T-helper 2 cell treated with Interferon-gamma antibody and Interleukin-4, amounts not matched to agents 5 μg/mL and 100 μg/mL, for 36 hours (primary cell): Measurements from ENCODE around the gene ITPR3.
"Not testable (repeated sequence)": the region's sequence is repeated elsewhere in the genome, so short reads cannot be mapped to it uniquely, and the experiment has no call there.

Experiments used
- DNase-seq: peaks from one replicate; pipeline ENCODE4 v3.0.0; 2021; ENCODE audit warnings: low spot score
- H3K27ac Mint-ChIP-seq: one replicate; pipeline ENCODE4 v1.8.0; 2021; ENCODE audit warnings: mild to moderate bottlenecking, mixed read lengths
- H3K27me3 Mint-ChIP-seq: one replicate; pipeline ENCODE4 v1.8.0; 2021; ENCODE audit warnings: low read depth, mixed read lengths
- H3K36me3 Mint-ChIP-seq: one replicate; pipeline ENCODE4 v1.8.0; 2021; ENCODE audit warnings: low read depth, mixed read lengths
- H3K4me1 Mint-ChIP-seq: one replicate; pipeline ENCODE4 v1.8.0; 2021; ENCODE audit warnings: low read depth, mixed read lengths
- H3K4me3 Mint-ChIP-seq: one replicate; pipeline ENCODE4 v1.8.0; 2022; ENCODE audit warnings: mild to moderate bottlenecking, moderate library complexity, mixed read lengths
- H3K9me3 Mint-ChIP-seq: one replicate; pipeline ENCODE4 v1.8.0; 2021; ENCODE audit warnings: mixed read lengths

The ITPR3 gene

GRCh38 chr6:33613795-33614168 is 7.3 kb upstream of the ITPR3 start:
- no peak for DNase-seq
- Mint-ChIP-seq H3K36me3 (no peaks in the 10 kb centered on the region), H3K9me3 (no peaks in the 10 kb centered on the region), H3K27ac (no peak overlapping the region), H3K4me3 (no peak overlapping the region), H3K4me1 (peaks cover 8% of the 10 kb centered on the region), H3K27me3 (no peaks in the 10 kb centered on the region)

- Mint-ChIP-seq H3K36me3 (no peaks in the 10 kb centered on the region), H3K4me1 (peaks cover 23% of the 10 kb centered on the region), H3K9me3 (no peaks in the 10 kb centered on the region), H3K27ac (no peak overlapping the region), H3K27me3 (no peaks in the 10 kb centered on the region), H3K4me3 (no peak overlapping the region)
- DNase-seq, result no peak
These were observed 5.0 kb upstream of the ITPR3 start for GRCh38 chr6:33616113-33616512.

GRCh38 chr6:33616913-33617312 is 4.2 kb upstream of the ITPR3 start:
- no peaks in the 10 kb centered on the region for H3K36me3 Mint-ChIP-seq
- H3K27ac Mint-ChIP-seq, result no peak overlapping the region
- no peaks in the 10 kb centered on the region for H3K9me3 Mint-ChIP-seq
- no peaks in the 10 kb centered on the region for H3K27me3 Mint-ChIP-seq
- peaks cover 23% of the 10 kb centered on the region for H3K4me1 Mint-ChIP-seq
- no peak for DNase-seq
- H3K4me3 Mint-ChIP-seq, result no peak overlapping the region

- Mint-ChIP-seq H3K27me3 (no peaks in the 10 kb centered on the region), H3K36me3 (peaks cover 12% of the 10 kb centered on the region), H3K9me3 (no peaks in the 10 kb centered on the region), H3K4me3 (peak overlapping the region; percentile 97), H3K4me1 (peaks cover 43% of the 10 kb centered on the region), H3K27ac (peak overlapping the region; percentile 94)
- no peak for DNase-seq
These were observed 1.8 kb upstream of the ITPR3 start for GRCh38 chr6:33619166-33619840.

GRCh38 chr6:33620158-33620855 is 815 bp upstream of the ITPR3 start:
- peak overlapping the region; percentile 97 for H3K4me3 Mint-ChIP-seq
- H3K4me1 Mint-ChIP-seq, result peaks cover 48% of the 10 kb centered on the region
- H3K27ac Mint-ChIP-seq, result peak overlapping the region; percentile 94
- peaks cover 18% of the 10 kb centered on the region for H3K36me3 Mint-ChIP-seq
- peak; percentile 19 for DNase-seq
- no peaks in the 10 kb centered on the region for H3K27me3 Mint-ChIP-seq
- no peaks in the 10 kb centered on the region for H3K9me3 Mint-ChIP-seq

GRCh38 chr6:33621711-33622388 is 728 bp downstream of the ITPR3 start:
- H3K4me3 Mint-ChIP-seq, result peak overlapping the region; percentile 89
- peak; percentile 46 for DNase-seq
- H3K36me3 Mint-ChIP-seq, result peaks cover 18% of the 10 kb centered on the region
- no peaks in the 10 kb centered on the region for H3K27me3 Mint-ChIP-seq
- peak overlapping the region; percentile 82 for H3K27ac Mint-ChIP-seq
- peaks cover 49% of the 10 kb centered on the region for H3K4me1 Mint-ChIP-seq
- no peaks in the 10 kb centered on the region for H3K9me3 Mint-ChIP-seq

GRCh38 chr6:33622456-33623431 is 1.6 kb downstream of the ITPR3 start:
- Mint-ChIP-seq H3K36me3 (peaks cover 18% of the 10 kb centered on the region), H3K9me3 (no peaks in the 10 kb centered on the region), H3K4me3 (peak overlapping the region; percentile 89), H3K4me1 (peaks cover 47% of the 10 kb centered on the region), H3K27ac (peak overlapping the region; percentile 82), H3K27me3 (no peaks in the 10 kb centered on the region)
- no peak for DNase-seq

- Mint-ChIP-seq H3K27me3 (no peaks in the 10 kb centered on the region), H3K9me3 (no peaks in the 10 kb centered on the region), H3K4me3 (peak overlapping the region; percentile 89), H3K27ac (peak overlapping the region; percentile 63), H3K4me1 (peaks cover 52% of the 10 kb centered on the region), H3K36me3 (peaks cover 18% of the 10 kb centered on the region)
- no peak for DNase-seq
These were observed 2.8 kb downstream of the ITPR3 start for GRCh38 chr6:33623895-33624381.

GRCh38 chr6:33624856-33625255 is 3.7 kb downstream of the ITPR3 start:
- Mint-ChIP-seq H3K27me3 (no peaks in the 10 kb centered on the region), H3K27ac (no peak overlapping the region)

GRCh38 chr6:33627876-33628275 is 6.8 kb downstream of the ITPR3 start:
- Mint-ChIP-seq H3K9me3 (no peaks in the 10 kb centered on the region), H3K27me3 (no peaks in the 10 kb centered on the region), H3K4me3 (no peak overlapping the region), H3K27ac (no peak overlapping the region), H3K36me3 (peaks cover 28% of the 10 kb centered on the region), H3K4me1 (peaks cover 46% of the 10 kb centered on the region)
- DNase-seq, result no peak

More at GRCh38 chr6:33624856-33625255, 3.7 kb downstream of the ITPR3 start:
- no peaks in the 10 kb centered on the region for H3K9me3 Mint-ChIP-seq
- H3K4me1 Mint-ChIP-seq, result peaks cover 45% of the 10 kb centered on the region
- no peak for DNase-seq
- no peak overlapping the region for H3K4me3 Mint-ChIP-seq
- peaks cover 18% of the 10 kb centered on the region for H3K36me3 Mint-ChIP-seq

GRCh38 chr6:33628401-33628964 is 7.4 kb downstream of the ITPR3 start:
- no peak for DNase-seq
- no peaks in the 10 kb centered on the region for H3K27me3 Mint-ChIP-seq
- H3K36me3 Mint-ChIP-seq, result peaks cover 24% of the 10 kb centered on the region
- no peaks in the 10 kb centered on the region for H3K9me3 Mint-ChIP-seq
- no peak overlapping the region for H3K4me3 Mint-ChIP-seq
- H3K27ac Mint-ChIP-seq, result peak overlapping the region; percentile 9
- peaks cover 45% of the 10 kb centered on the region for H3K4me1 Mint-ChIP-seq

- H3K4me3 Mint-ChIP-seq, result peak overlapping the region; percentile 22
- H3K4me1 Mint-ChIP-seq, result peaks cover 40% of the 10 kb centered on the region
- H3K27ac Mint-ChIP-seq, result no peak overlapping the region
These were observed 8.9 kb downstream of the ITPR3 start for GRCh38 chr6:33630014-33630413.

GRCh38 chr6:33631521-33631920 is 10.4 kb downstream of the ITPR3 start:
- not testable (repeated sequence) for DNase-seq, H3K27me3 Mint-ChIP-seq, H3K4me3 Mint-ChIP-seq, H3K9me3 Mint-ChIP-seq
- H3K36me3 Mint-ChIP-seq, result peaks cover 19% of the 10 kb centered on the region
- peak overlapping the region; percentile 47 for H3K27ac Mint-ChIP-seq
- H3K4me1 Mint-ChIP-seq, result peaks cover 41% of the 10 kb centered on the region

More at GRCh38 chr6:33630014-33630413, 8.9 kb downstream of the ITPR3 start:
- Mint-ChIP-seq H3K36me3 (peaks cover 13% of the 10 kb centered on the region), H3K9me3 (no peaks in the 10 kb centered on the region), H3K27me3 (no peaks in the 10 kb centered on the region)
- DNase-seq, result peak; percentile 6
